Mucosa of descending colon (tissue), 3 donors: ENCODE measurements around the gene SIK3. TPM values are rescaled to one million over a fixed set of nuclear protein-coding genes. Genes with fewer than 3 reads are reported as not detected.

Source experiments
- ATAC-seq: fragments of 200-7000 bp; cut with Tn5 transposase; one replicate; pipeline ENCODE4 v1.9.1; 2020; ENCODE audit warnings: mild to moderate bottlenecking, moderate library complexity
- DNase-seq, 3 donors: peaks; one replicate each; pipeline ENCODE4 v3.0.0-alpha.2; 2020
- H3K36me3 ChIP-seq: fragments of 200-600 bp; one replicate; pipeline ENCODE4 v1.8.0; 2021; ENCODE audit warnings: low read depth, mild to moderate bottlenecking
- H3K4me1 ChIP-seq: fragments of 200-600 bp; one replicate; pipeline ENCODE4 v1.8.0; 2021; ENCODE audit warnings: low read depth, mild to moderate bottlenecking
- H3K4me3 ChIP-seq: fragments of 200-600 bp; one replicate; pipeline ENCODE4 v1.8.0; 2021; ENCODE audit warnings: mild to moderate bottlenecking
- H3K9me3 ChIP-seq: fragments of 200-600 bp; one replicate; pipeline ENCODE4 v1.8.0; 2021; ENCODE audit warnings: mild to moderate bottlenecking
- CTCF ChIP-seq: fragments of 200-600 bp; IDR thresholded peaks from one replicate; pipeline ENCODE4 v1.8.0; 2022; ENCODE audit warnings: antibody characterized with exemption, mild to moderate bottlenecking
- intact Hi-C, 2 donors: fragments of 100-400 bp; cut with DNase I in 1 of 2; cut with micrococcal nuclease in 1 of 2; formaldehyde crosslinking; loops; one replicate each; pipeline versions ENCODE4 v1.11.0 to v1.11.1; 2022; cut with DNase I, micrococcal nuclease
- total RNA-seq, 3 donors: library from RNA; stranded (reverse); fragmentation: NEBNext Ultra II Directional in 2 of 3; extraction: Animal tissue kit (Norgen Biotek cat#: 25700) in 2 of 3; gene quantifications; one replicate each; pipeline versions ENCODE4 v1.2.1 to v1.2.4, GENCODE V29; 2021 to 2023
- donor health status: DM: no; HTN: no; CAD: no; lungs with moderate emphysema.
- donor health status: DM: no; HTN: no; CAD: no.
- donor health status: DM: no; HTN: yes; CAD: no.

Gene SIK3
- total RNA-seq, 3 donors from 2014 or later: 28.1 to 55.6 (median 41.8) TPM

- intact Hi-C loops: no loop called here
- ATAC-seq (peak; percentile 95), DNase-seq (peak in 1 of 3 donors; percentile 43)
- Histone ChIP-seq H3K4me1 (no peaks in the 10 kb centered on the region), H3K36me3 (no peaks in the 10 kb centered on the region), H3K9me3 (no peaks in the 10 kb centered on the region), H3K4me3 (no peak overlapping the region)
- no peak for TF ChIP-seq CTCF
These were observed 149.8 kb downstream of the SIK3 start for GRCh38 chr11:116948391-116948790.

- intact Hi-C loops: no loop called here
- TF ChIP-seq CTCF: no peak
- no peaks in the 10 kb centered on the region for H3K36me3 ChIP-seq
- H3K4me1 ChIP-seq: no peaks in the 10 kb centered on the region
- no peak overlapping the region for H3K4me3 ChIP-seq
- DNase-seq (no peak), ATAC-seq (no peak)
- H3K9me3 ChIP-seq: no peaks in the 10 kb centered on the region
These were observed 151.8 kb downstream of the SIK3 start for GRCh38 chr11:116946414-116946813.

- Histone ChIP-seq H3K36me3 (no peaks in the 10 kb centered on the region), H3K4me3 (no peak overlapping the region), H3K4me1 (no peaks in the 10 kb centered on the region), H3K9me3 (no peaks in the 10 kb centered on the region)
- DNase-seq (no peak), ATAC-seq (no peak)
- no peak for TF ChIP-seq CTCF
- intact Hi-C loops: no loop called here
These were observed 158.7 kb downstream of the SIK3 start for GRCh38 chr11:116939499-116939898.

GRCh38 chr11:116938471-116939070 lies 159.7 kb downstream of the SIK3 start:
- ATAC-seq: no peak
- DNase-seq: no peak
- intact Hi-C loops: no loop called here
- Histone ChIP-seq H3K9me3 (no peaks in the 10 kb centered on the region), H3K4me3 (no peak overlapping the region), H3K4me1 (no peaks in the 10 kb centered on the region), H3K36me3 (no peaks in the 10 kb centered on the region)
- TF ChIP-seq CTCF: no peak

GRCh38 chr11:116936754-116937446 lies 161.3 kb downstream of the SIK3 start:
- DNase-seq (no peak), ATAC-seq (no peak)
- H3K4me1 ChIP-seq: no peaks in the 10 kb centered on the region
- TF ChIP-seq CTCF: no peak
- no peaks in the 10 kb centered on the region for H3K9me3 ChIP-seq
- no peak overlapping the region for H3K4me3 ChIP-seq
- intact Hi-C loops: no loop called here
- no peaks in the 10 kb centered on the region for H3K36me3 ChIP-seq
